ENCODE measurements around the gene PIKFYVE.

DNA sequence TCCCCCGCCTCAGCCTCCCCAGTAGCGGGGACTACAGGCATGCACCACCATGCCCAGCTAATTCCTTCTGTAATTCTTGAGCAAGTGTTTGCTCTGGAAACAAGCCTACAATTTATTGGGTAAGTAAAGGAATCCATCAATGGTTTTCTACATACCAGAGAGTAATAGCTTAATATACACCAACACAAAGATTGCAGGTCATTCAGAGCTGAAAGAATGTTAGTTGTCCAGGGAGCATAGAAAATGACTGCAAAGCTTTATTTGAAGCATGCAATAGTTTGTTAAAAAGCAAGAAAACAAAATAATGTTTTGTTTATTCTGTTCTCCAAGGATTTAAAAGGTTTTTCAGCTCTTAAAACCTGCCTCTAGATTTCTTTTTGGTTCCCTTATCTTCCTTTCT lies 16.8 kb upstream of the PIKFYVE start:
- TF ChIP-seq, protein P1, sequence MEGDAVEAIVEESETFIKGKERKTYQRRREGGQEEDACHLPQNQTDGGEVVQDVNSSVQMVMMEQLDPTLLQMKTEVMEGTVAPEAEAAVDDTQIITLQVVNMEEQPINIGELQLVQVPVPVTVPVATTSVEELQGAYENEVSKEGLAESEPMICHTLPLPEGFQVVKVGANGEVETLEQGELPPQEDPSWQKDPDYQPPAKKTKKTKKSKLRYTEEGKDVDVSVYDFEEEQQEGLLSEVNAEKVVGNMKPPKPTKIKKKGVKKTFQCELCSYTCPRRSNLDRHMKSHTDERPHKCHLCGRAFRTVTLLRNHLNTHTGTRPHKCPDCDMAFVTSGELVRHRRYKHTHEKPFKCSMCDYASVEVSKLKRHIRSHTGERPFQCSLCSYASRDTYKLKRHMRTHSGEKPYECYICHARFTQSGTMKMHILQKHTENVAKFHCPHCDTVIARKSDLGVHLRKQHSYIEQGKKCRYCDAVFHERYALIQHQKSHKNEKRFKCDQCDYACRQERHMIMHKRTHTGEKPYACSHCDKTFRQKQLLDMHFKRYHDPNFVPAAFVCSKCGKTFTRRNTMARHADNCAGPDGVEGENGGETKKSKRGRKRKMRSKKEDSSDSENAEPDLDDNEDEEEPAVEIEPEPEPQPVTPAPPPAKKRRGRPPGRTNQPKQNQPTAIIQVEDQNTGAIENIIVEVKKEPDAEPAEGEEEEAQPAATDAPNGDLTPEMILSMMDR (conservative IDR thresholded peaks at IDR 0.05; ENCODE audit: low read depth, low read length) = no peak
- no peak for TF ChIP-seq EZH2 (IDR thresholded peaks at IDR 0.05; ENCODE audit: borderline replicate concordance, low read depth, low read length, poor library complexity, severe bottlenecking)

All from A673 (cell line).